OCI-LY7 (cell line): ENCODE data around the gene MIER2.

ENCODE experiments used
- EZH2phosphoT487 ChIP-seq: fragments of 200-600 bp; sonication (generic); IDR thresholded peaks from 2 replicates; pipeline ENCODE4 v1.6.1; 2018; ENCODE audit warnings: low read depth, borderline replicate concordance, mild to moderate bottlenecking, mixed run types, antibody characterized with exemption, low read length, moderate library complexity, mixed read lengths
- TF ChIP-seq, protein P1 (sequence below): fragments of 200-600 bp; sonication (generic); conservative IDR thresholded peaks from 2 replicates; pipeline ENCODE4 v1.5.1; 2014; ENCODE audit warnings: mild to moderate bottlenecking, antibody characterized with exemption, low read length, moderate library complexity, mixed read lengths

DNA sequence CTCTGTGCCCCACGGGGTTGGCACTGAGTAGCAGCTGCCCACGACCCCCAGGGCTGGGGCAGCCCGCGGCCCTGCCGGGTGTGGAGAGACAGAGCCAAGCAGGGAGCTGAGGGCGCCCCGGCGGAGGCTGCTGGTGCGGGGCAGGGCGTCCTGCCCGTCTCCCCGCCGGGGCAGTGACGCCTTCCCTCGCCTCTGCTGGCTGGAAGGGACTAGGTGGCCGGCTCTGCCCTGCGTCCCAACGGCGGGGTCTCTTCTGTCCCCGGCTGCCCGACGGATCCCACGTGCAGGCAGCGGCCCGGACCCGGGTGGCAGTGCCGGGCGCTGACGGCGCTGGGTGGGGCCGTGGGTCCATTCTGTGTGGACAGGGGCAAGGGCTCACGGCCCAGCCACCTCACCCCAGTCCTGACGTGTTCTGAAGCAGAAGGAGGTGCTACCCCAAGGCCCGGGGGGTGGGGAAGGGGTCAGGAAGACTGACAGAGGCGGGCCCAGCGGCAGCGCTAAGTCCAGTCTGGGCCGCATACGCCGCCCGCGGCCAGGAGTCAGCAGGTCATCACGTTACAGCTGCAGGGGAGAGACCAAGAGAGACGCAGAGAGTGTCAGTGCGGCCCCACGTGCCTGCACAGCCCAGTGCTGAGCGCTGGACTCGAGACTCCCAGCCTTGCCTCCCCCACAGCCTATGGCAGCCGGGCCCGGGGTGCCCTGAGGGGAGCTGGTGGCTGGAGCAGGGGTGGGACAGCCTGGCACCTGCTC is 38.3 kb downstream of the MIER2 start:
- no peak for TF ChIP-seq EZH2phosphoT487
- TF ChIP-seq, protein P1, sequence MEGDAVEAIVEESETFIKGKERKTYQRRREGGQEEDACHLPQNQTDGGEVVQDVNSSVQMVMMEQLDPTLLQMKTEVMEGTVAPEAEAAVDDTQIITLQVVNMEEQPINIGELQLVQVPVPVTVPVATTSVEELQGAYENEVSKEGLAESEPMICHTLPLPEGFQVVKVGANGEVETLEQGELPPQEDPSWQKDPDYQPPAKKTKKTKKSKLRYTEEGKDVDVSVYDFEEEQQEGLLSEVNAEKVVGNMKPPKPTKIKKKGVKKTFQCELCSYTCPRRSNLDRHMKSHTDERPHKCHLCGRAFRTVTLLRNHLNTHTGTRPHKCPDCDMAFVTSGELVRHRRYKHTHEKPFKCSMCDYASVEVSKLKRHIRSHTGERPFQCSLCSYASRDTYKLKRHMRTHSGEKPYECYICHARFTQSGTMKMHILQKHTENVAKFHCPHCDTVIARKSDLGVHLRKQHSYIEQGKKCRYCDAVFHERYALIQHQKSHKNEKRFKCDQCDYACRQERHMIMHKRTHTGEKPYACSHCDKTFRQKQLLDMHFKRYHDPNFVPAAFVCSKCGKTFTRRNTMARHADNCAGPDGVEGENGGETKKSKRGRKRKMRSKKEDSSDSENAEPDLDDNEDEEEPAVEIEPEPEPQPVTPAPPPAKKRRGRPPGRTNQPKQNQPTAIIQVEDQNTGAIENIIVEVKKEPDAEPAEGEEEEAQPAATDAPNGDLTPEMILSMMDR: no peak
